KOPT-K1 (cell line): ENCODE measurements around the gene TCF3.

Source experiments
- H3K27ac ChIP-seq: fragments of 200-600 bp; sonication (generic); 2 replicates; pipeline ENCODE4 v1.5.1; 2016; ENCODE audit warnings: antibody characterized with exemption, mild to moderate bottlenecking, low read depth, low read length; ENCODE audit not compliant: poor library complexity, severe bottlenecking
- H3K36me3 ChIP-seq: fragments of 200-600 bp; sonication (generic); 2 replicates; pipeline ENCODE4 v1.5.1; 2017; ENCODE audit warnings: antibody characterized with exemption, mild to moderate bottlenecking, low read length, moderate library complexity; ENCODE audit not compliant: insufficient read depth
- H3K9me3 ChIP-seq: fragments of 200-600 bp; sonication (generic); 2 replicates; pipeline ENCODE4 v1.5.1; 2017; ENCODE audit warnings: antibody characterized with exemption, low read length, mild to moderate bottlenecking; ENCODE audit not compliant: insufficient read depth, poor library complexity, severe bottlenecking

The TCF3 gene

DNA sequence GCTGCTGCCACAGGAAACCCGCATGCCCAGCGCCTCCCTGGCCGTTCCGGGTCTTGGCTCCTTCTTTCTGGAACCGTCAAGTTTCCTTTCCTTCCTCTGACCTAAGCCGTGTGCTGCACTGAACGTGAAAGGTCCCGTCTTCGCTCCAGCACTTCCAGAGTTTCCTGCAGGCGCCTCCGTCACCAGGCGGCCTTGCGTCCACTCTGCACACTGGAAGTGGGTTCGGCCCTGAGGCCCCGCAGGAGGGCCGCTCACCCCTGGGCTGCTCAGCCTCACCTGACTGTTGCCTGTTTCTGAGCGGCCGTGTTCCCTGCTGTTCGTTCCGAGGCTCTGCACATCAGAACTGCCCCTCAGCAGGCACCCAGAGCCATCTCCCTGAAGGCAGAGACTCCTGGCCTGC is 72.0 kb downstream of the TCF3 start:
- Histone ChIP-seq H3K9me3 (no peaks in the 10 kb centered on the region), H3K36me3 (peaks cover 100% of the 10 kb centered on the region), H3K27ac (no peak overlapping the region)

GRCh38 chr19:1579222-1579621 is 73.2 kb downstream of the TCF3 start:
- peaks cover 94% of the 10 kb centered on the region for H3K36me3 ChIP-seq
- no peaks in the 10 kb centered on the region for H3K9me3 ChIP-seq
- no peak overlapping the region for H3K27ac ChIP-seq

DNA sequence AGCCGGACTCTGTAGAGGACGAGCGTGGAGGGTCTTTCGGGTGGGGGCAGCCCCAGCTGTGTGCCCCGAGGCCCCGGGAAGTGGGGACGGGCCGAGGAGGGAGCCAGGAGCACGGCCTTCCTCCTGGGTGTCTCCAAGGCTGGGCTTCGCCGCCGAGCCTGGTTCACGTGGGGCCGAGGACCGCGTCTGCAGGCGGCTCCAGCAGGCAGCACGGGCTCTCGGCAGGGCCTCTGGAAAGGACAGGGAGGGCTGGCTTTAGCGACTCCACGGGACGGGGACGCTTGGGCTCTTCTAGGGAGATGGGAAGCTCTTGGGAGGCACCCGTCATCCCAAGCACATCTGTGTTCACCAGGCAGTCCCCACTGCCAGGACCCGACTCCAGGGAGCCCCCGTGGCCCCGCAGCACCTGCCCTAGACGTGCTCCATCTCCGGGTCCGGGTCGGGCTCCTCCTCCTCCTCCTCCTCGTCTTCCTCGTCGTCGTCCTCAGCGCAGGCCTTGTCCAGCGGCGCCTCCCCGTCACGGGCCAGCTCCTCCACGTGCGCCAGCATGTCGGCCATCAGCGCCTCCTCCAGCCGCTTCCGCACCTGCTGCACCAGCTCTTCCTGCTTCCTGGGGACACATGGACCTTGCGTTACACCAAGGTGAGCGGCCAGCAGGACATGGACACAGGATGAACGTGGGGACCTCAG is 74.3 kb downstream of the TCF3 start:
- Histone ChIP-seq H3K9me3 (no peaks in the 10 kb centered on the region), H3K27ac (no peak overlapping the region), H3K36me3 (peaks cover 84% of the 10 kb centered on the region)

GRCh38 chr19:1577090-1577928 is 75.1 kb downstream of the TCF3 start:
- Histone ChIP-seq H3K9me3 (no peaks in the 10 kb centered on the region), H3K27ac (no peak overlapping the region), H3K36me3 (peaks cover 76% of the 10 kb centered on the region)

- Histone ChIP-seq H3K36me3 (peaks cover 68% of the 10 kb centered on the region), H3K27ac (no peak overlapping the region), H3K9me3 (no peaks in the 10 kb centered on the region)
Observed at GRCh38 chr19:1576242-1577089, 75.9 kb downstream of the TCF3 start.

DNA sequence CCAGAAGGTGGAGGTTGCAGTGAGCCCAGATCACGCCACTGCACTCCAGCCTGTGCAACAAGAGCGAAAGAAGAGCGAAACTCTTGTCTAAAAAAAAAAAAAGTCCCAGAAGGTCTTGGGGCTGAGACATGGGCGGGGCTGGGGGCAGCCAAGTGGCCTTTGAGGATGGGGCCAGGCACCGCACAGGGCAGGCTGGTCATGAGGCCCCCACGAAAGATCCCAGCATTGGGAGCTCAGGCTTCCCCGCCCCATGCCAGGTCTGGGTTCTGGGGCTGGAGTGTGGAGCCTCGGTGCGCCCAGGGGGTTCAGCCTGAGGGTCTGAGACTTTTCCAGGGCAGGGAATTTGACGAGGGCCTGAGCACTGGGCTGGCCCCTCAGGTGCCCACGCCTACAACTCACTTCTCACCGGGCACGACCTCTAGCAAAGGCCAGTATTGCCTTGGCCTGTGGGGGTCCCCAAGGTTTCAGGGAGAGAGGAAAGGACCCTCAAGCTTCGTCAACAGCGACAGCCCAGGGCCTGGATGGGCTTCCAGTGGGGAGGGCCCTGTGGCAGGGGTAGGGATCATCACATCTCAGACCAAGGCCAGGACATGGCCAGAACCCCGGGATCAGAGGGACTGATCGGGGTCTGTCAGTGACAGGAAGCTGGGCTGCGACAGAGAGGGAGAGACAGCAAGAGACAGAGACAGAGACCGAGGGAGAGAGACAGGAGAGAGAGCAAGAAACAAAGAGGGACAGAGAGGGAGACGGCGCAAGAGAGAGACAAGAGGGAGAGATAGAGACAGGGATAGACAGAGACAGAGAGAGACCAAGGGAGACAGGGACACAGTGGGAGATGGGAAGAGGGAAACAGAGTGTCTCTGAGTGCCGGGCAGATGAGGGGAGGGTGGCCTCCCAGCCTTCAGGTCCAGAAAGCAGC is 76.8 kb downstream of the TCF3 start:
- H3K9me3 ChIP-seq, result no peaks in the 10 kb centered on the region
- no peak overlapping the region for H3K27ac ChIP-seq
- peaks cover 59% of the 10 kb centered on the region for H3K36me3 ChIP-seq

DNA sequence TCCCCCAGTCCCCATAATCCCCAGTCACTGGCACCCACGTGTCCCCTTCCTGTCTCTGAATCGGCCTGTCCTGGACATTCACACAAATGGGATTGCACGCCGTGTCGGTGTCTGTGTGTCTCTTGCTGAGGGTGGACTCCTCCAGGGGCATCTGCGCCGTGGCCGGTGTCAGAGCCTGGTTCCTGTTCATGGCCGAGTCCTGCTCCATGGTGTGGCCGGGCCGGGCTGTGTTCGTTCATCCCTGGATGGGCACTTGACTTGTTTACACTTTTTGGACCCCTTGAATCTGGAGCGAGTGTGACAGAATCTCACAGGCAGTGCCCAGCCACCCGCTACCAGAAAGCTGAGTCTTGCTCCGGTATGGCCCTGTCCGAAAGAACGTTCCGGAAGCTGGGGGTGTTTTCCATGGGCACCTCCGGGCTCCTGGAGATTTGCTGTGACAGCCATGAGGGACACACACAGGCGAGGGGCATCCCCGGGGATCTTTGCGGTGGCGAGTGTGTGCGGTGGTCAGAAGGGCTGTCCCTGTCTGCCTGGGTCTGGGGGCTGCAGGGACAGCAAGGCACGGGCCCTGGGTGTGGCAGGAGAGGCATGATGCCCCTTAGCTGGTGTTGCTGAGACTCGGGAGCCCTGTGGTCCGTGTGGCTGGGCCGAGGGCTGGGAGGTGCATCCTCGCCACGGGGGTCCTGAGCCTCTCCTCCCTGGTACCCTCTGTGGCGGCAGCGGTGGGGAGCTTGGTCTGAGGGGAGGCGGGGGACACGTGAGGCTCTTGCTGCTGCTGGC is 77.9 kb downstream of the TCF3 start:
- H3K9me3 ChIP-seq, result no peaks in the 10 kb centered on the region
- peaks cover 48% of the 10 kb centered on the region for H3K36me3 ChIP-seq
- H3K27ac ChIP-seq, result no peak overlapping the region

DNA sequence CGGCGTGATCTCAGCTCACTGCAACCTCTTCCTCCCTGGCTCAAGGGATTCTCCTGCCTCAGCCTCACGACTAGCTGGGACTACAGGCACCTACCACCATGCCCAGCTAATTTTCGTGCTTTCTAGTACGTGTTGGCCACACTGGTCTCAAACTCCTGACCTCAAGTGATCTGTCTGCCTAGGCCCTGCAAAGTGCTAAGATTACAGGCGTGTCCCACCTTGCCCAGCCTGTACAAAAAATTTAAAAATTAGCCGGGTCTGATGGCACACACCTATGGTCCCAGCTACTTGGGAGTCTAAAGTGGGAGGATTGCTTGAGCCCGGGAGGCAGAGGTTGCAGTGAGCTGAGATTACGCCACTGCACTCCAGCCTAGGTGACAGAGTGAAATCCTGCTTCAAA is 79.6 kb downstream of the TCF3 start:
- Histone ChIP-seq H3K36me3 (peaks cover 31% of the 10 kb centered on the region), H3K9me3 (no peaks in the 10 kb centered on the region), H3K27ac (no peak overlapping the region)

DNA sequence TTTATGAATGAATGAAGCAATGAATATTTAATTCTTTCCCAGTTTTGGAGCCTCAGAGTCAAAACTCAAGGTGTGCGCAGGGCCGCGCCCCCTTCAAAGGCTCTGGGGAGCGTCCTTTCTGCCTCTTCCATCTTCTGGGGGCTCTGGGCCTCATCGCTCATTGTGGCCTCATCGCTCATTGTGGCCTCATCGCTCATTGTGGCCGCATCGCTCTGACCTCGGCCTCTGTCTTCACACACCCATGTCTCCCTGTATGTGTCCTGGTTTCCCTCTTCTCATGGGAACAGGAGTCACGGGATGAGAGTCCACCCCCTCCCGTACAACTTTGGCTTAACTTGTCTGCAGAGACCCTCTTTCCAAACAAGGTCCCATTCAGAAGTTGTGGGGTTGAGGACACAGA is 81.1 kb downstream of the TCF3 start:
- no peak overlapping the region for H3K27ac ChIP-seq
- peaks cover 16% of the 10 kb centered on the region for H3K36me3 ChIP-seq

DNA sequence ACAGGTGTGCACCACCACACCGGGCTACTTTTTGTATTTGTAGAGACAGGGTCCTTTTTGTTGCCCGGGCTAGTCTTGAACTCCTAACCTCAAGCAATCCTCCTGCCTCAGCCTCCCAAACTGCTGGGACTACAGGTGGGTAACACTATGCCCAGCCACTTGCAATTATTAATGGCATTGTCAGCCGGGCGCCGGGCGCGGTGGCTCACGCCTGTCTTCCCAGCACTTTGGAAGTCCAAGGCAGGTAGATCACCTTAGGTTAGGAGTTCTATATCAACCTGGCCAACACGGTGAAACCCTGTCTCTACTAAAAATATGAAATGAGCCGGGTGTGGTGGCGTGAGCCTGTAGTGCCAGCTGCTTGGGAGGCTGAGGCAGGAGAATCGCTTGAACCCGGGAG is 81.6 kb downstream of the TCF3 start:
- no peaks in the 10 kb centered on the region for H3K9me3 ChIP-seq
- H3K36me3 ChIP-seq, result peaks cover 11% of the 10 kb centered on the region; the same call in 1 of the 2 replicates
- H3K27ac ChIP-seq, result no peak overlapping the region

More for the DNA sequence above, 81.1 kb downstream of the TCF3 start:
- H3K9me3 ChIP-seq, result no peaks in the 10 kb centered on the region

GRCh38 chr19:1569997-1570396 is 82.4 kb downstream of the TCF3 start:
- H3K9me3 ChIP-seq, result no peaks in the 10 kb centered on the region
- peaks cover 7% of the 10 kb centered on the region; the same call in 1 of the 2 replicates for H3K36me3 ChIP-seq
- no peak overlapping the region for H3K27ac ChIP-seq

GRCh38 chr19:1568320-1569019 is 83.9 kb downstream of the TCF3 start, which contains the start of gene MEX3D:
TSS of gene MEX3D (minus strand) at chr19:1568325. CDS start at chr19:1568058, 267 bp downstream.
- Histone ChIP-seq H3K36me3 (no peaks in the 10 kb centered on the region), H3K9me3 (no peaks in the 10 kb centered on the region), H3K27ac (no peak within 1 kb of the TSS)

GRCh38 chr19:1567848-1568227 is 84.6 kb downstream of the TCF3 start:
- Histone ChIP-seq H3K27ac (no peak overlapping the region), H3K9me3 (no peaks in the 10 kb centered on the region), H3K36me3 (no peaks in the 10 kb centered on the region)
